Measurements from ENCODE around the gene CORO7.

The CORO7 gene

DNA sequence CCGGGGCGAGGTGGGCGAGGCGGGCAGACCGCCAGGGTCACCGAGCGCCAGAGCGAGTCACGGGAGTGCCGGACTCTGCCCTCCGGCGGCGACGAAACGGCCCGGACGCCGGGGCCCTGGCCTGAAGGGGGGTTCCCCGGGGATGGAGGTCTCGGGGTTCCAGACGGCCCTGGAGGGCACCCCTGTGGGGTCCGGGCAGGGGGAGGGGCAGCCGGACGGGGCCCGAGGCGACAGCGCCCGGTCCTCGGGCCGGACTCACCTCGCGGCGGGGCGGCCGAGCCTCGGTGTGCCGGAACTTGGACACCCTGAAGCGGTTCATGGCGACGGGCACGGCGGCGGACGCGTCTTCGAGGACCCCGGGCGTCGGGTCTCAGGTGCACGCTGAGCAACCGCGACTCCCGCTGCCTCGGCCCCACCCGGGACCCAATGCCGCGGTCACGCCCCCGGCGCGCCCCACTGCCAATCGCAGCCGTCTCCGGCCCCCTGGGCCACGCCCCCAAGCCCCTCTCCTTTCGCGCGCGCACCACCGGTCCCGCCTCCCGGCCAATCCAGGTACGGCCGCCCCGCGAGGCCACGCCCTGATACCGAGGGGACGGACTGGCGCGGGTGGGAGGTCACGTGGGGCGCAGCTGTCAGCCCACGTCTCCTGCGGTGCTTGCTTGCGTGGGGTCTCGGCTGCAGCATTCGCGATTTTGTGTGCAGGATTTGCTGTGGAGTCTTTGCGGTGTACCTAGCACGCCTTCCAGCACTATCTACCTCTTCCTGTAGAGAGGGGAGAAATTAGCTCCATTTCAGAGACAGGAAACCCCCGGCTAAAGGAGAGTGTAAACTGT, at the start of gene CORO7:
TSS of gene CORO7 (minus strand) at position 397 of the 833 bp plus-strand sequence. CDS start at position 319, 78 bp downstream.
- peak; percentile 99 for DNase-seq

DNA sequence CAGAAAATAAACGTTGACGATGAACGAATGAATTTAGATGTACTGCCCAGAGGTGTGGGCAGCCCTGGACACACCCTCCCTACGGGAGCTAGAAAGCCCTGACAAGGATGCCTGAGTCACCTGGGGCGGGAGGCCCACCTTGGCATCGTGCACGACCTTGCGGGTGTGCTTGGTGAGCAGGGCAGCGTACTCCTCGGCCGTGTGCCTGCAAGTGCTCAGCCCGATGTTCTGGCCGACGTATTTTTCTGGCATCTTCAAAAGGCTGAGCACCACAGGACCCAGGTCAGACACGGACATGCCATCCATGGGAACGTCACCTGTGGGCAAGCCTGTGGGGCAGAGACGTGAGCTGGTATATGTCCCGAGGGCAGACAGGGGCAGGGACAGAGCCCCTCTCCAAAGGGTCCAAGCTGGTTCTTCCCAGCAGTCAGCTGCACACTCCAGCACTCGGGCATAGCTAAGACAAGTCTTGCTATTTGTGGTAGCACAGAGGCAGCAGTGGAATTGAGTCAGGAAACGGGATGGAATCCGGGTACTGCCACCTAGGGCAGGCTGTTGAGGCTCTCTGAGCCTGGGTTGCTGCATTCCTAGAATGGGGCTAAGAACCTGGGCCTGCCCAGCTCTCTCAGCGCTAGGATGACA, 47.2 kb upstream of the CORO7 start:
- no peak for DNase-seq

DNA sequence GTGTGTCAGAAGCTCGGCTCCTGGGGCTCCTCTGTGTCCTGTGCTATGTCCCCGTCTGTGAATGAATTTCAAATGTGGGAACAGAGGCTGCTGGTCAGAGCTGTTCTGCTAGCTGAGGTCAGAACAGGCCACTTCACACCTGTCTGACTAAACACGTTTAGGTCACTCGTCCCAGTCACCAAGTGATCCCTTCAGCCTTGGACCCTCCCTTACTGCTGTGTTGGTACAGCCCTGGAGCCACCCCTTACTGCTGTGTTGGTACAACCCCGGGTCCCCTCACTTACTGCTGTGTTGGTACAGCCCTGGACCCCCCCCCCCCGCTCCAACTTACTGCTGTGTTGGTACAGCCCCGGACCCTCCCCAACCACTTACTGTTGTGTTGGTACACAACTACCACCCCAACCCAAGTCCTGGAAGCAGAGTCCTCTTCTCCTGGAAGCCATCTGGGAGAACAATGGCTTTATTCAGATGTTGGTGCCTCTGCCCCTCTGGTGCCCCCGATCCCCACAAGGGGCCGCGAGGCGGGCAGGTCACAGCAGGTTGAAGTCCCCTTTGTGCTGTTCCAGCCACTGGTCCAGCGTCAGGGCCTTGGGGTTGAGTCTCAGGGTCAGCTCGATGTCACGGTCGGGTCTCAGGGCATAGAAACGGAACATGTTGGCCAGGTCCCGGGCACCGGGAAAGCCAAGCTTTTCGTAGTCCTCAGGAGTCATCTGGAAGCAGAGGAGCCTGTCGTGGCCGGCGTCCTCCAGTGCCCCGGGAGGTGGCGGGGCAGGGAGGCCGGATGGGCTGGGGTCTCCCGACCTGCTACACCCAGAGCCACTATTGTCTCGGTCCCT, 45.1 kb upstream of the CORO7 start:
- DNase-seq: no peak

DNA sequence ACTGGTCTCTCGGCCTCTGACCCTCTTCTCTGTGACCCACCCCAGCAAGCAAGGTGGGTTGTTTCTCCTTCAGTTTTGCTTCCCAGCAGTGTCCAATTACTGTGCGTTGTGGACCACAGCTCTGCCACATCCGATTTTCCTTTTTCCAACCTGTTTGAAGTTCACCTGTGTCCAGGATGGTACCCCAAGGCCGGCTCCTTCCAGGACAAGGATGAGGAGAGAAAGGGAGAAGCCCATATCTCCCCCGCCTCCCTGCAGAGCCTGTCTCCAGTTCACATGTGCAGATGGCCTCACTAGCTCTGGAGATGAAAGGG, 44.5 kb upstream of the CORO7 start:
- DNase-seq: no peak

DNA sequence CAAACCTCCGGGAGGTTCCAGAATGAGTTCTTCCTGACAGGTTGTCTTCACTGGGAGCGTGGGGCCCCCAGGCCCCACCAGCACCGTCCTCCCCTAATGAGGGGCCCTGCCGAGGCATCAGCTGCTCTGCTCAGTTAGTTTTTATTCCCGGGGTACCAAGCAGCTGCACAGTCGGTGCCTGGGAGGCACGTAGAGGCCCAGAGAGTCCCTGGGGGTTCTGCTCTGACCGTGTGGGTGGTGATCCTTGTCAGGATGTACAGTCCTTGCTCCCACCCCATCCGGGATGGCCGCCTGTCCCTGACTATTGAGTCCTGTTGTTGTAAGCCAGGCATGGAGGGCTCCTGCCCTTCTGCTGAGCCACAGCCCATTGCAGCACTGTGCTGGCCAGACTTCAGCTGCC, 39.6 kb upstream of the CORO7 start:
- no peak for DNase-seq

DNA sequence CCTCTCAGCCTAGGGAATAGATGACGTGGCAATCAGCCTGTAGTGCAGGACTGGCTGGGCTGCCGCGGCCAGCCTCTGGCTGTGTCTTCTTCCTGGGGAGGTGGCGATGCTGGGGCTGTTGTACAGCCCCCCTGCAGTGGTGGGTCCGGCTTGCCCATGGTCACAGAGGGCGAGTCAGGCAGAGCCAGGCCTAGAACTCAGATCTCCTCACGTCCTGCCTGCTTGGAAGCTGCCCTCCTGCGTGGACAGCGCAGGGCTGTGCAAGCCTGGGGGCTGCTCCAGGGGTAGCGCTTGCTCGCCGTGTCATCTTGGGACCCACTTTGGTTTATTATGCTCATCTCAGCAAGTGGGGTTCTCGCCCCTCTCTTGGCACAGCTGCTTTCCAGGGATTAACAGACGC, 38.7 kb upstream of the CORO7 start:
- DNase-seq: no peak

DNA sequence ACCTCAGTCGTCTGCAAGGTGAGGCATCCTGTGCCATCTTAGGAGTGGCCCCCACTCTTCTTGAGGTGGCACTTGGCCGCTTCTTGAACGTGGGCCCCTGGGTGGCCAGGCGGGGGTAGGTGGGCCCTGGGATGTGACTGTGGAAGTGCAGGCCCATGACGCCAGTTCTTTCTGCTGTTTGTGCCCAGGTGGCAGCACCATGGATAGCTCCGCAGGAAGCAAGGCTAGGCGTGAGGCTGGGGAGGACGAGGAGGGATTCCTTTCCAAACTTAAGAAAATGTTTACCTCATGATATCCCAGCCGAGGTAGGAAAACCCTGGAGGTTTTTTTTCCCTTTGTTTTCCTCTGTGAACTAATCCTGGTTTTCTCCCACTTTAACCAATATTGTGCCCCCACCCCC, 38.2 kb upstream of the CORO7 start:
- DNase-seq: no peak

DNA sequence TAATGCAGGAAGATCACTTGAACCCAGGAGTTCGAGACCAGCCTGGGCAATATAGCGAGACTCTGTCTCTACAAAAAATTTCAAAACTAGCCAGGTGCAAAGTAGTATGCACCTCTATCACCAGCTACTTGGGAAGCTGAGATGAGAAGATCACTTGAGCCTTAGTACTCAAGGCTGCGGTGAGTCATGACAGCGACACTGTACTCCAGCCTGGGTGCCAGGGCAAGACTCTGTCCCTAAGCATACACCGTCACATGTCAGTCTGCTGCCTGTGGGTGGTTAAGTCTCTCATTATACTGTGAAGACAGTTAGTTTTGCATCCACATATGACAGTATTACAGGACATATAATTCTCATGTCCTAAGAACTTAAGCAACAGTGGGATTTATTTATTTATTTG, 36.3 kb upstream of the CORO7 start:
- no peak for DNase-seq

DNA sequence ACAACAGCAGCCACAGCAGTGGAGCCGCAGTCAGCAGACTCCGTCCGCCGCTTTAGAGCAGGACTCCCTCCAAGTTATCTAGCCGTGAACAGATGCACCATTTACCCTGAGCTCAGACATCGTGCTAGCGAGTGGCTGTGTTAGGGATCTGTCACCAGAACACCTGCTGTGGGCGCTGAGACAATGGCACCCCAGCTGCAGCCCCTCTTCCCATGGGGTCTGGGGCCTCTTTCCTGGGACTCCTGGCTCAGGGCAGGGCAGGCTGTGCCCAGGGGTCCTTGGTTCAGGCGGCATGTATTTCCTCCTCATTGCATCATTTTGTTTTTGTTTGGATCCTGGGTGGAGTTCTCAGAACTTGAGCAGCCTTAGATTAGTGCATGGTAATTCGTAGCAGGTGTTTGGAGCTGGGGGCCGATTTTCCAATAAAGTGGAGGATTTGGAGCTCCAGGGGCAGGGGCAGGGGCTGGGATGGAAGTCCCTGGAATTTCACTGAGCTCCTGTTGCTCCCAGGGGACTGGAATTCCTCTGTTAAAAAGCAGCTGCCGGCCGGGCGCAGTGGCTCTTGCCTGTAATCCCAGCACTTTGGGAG, 34.6 kb upstream of the CORO7 start:
- no peak for DNase-seq

DNA sequence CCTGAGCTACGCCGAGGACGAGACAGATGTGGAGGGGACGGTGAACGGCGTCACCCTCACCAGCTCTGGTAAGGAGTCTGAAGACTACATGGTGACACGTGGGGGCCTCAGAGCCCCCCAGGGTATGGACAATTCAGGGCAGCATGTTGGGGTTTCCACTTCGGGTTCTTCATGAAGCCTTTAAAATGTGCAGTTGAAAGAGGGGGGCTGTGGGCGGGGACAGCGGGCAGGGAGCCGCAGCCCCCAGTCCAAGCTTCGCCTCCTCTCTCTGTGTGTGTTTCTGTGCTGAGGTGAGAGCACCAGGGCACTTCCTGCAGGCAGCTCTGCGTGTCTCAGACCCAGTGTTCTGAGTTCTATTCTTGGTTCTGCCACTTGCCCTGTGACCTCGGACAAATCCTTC, 34.0 kb upstream of the CORO7 start:
- DNase-seq: no peak

DNA sequence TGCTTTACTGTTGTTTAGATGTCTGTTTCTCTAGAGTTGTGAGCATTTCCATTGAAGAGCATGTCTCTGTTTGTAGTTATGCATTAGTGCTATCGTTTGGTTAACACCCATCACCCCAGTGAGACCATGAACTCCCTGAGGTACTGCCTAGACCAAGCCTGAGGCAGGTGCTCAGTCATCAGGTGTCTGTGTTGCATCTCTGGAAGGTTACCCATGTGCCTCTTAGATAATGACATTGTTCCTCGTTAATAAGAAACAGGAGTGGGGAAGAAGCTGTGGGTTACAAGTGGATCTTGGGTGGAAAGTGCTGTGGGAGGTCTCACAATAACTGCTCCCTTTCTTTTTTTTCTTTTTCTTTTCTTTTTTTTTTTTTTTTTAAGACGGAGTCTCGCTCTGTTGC, 27.6 kb upstream of the CORO7 start:
- DNase-seq: no peak

DNA sequence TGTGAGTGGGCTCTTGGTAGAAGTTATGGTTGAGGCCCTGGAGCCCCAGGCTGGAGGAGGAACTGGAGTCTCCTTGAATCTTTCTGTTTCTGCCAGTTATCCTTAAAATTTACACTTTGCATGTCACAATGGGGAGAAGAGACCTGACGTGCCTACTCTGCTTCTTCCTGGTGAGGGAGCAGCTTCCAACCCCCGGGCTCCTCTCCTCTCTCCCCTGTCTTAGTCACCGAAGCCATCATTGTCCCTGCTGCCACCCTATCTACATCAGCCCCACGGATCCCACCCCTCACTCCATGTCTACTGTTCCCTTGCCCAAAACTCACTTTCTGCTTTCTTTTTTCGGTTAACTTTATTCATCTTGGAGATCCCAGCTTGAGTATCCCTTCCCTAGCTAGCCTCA, 26.9 kb upstream of the CORO7 start:
- no peak for DNase-seq

DNA sequence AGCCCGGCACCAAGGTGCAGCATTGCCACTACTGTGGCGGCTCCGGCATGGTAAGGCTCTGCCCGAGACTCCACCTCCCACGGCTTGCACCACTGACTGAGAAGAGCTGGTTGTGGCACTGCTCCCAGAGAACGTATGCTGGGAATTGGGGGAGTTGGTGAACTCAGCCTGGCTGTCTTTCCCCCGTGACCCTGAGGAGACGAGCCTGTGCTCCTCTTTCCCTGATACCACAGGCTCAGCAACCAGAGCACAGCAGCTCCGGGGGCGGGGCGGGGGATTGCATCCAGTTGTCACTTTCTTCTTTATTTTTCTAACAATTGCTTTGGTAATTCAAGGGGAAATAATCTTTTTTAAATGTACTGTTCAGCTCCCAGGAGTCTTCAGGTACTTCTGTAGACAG, 26.0 kb upstream of the CORO7 start:
- DNase-seq: no peak

DNA sequence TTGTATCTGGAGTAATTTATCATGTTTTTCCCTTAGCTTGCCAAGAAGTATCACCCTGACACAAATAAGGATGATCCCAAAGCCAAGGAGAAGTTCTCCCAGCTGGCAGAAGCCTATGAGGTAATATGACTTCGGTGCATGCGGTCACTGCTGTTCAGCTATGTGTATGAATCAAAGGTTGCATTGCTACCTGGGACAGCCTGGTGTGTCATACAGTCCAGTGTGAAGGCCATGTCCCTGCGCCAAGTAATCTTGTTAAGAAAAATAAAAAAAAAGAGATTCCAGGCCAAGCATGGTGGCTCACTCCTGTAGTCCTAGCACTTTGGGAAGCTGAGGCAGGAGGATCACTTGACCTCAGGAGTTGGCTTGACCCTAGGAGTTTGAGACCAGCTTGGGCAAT, 21.0 kb upstream of the CORO7 start:
- DNase-seq: no peak

DNA sequence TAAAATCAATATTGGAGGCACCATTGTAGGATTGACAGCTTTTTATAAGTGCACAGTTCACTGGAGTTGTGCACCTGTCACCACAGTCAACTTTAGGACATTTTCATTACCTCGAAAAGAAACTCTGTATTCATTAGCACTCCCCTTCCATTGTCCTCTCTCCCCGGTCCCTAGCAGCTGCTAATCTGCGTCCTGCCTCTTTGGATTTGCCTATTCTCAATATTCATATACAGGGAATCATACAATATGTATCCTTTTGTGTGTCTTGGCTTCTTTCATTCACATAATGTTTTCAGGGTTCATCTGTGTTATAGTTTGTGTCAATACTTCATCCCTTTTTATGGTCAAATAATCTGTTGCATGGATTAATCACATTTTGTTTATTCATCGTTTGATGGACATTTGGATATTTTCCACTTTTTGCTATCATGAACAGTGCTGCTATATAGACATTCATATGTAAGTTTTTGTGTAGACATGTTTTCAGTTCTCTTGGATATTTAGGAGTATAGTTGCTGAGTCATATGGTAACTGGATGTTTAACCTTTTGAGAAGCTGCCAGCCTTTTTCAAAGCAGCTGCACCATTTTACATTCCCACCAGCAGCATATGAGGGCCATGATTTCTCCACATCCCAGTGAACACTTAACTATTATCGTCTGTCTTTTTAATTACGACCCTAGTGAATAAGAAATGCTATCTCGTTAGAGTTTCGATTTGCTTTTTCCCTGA, 19.1 kb upstream of the CORO7 start:
- no peak for DNase-seq

DNA sequence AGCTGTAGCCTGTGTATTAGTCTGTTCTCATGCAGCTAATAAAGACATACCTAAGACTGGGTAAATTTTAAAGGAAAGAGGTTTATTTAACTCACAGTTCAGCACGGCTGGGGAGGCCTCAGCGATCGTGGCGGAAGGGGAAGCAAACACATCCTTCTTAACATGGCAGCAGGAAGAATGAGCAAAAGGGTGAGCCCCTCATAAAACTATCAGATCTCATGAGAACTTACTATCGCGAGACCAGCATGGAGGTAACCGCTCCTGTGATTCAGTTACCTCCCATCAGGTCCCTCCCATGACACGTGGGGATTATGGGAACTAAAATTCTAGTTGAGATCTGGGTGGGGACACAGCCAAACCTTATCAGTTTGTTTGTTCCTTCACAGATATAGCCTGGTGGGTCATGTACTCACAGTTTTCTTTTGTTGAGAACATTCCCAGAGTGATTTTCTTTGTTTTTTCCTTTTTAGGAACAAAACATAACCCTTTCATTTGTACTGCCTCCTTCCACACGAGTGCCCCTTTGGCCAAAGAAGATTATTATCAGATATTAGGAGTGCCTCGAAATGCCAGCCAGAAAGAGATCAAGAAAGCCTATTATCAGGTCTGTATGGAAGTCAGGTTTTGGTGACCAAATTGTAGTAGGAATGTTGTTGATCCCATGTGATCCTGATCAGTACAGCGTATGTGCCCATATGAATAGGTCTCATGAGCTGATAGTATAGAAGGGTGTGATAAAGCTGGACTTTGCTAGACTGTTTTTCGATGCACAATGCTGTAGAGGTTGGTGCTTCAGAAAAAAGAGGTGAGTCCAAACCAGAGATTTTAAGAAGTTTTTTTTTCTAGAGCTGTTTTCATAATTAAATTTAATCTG, 17.8 kb upstream of the CORO7 start:
- DNase-seq: no peak

DNA sequence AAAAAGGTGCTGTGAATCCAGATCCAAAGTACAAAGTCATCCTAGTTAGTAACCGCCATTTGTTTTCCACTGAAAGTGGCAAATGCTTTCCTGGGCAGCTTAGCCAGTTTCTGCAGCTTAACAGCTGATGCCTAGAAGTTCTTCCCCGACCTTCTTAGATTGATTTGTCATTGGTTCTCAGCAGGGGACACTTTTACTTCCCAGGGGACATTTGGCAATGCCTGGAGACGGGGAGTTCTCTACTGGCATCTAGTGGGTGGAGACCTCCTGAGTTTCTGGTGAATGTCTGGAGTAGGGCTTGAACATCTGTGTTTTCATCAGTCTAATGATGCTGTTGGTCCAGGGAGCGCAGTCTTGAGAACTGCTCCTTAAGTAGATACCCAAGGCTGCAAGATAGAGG, 16.8 kb upstream of the CORO7 start:
- DNase-seq: no peak

DNA sequence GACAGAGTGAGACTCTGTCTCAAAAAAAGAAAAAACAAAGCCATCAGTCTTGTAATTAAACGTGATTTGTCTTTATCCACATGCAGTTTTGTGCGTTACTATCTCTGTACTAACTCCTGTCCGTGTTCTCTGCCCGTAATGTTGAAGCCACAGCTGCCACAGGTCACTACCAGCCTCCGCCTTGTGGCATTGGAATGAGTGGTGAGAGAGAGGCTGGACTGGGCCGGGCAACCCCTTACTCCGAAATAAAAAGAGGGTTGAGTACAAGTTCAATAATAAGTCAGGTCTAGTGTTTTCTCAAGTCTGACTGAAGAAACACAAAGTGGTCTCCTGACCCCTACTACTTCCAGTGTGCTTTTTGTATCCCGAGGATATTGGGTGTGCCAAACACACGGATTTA, 14.6 kb upstream of the CORO7 start:
- no peak for DNase-seq

DNA sequence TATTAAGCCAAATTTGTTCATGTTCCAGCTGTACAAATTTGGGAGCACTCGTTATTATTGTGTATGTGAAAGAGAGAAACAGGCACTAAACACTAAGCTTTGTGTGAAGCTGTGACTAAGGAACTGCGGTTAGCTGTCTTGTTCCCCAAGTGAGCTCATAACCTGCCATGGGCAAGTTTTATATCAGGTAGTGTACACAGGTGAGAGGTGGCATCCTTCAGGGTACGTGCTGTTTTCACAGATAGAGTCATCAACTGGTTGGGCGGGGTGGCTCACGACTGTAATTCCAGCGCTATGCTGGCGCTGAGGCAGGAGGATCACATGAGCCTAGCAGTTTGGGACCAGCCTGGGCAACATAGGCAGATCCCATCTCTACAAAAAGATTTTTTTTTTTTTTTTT, 12.1 kb upstream of the CORO7 start:
- DNase-seq: no peak

DNA sequence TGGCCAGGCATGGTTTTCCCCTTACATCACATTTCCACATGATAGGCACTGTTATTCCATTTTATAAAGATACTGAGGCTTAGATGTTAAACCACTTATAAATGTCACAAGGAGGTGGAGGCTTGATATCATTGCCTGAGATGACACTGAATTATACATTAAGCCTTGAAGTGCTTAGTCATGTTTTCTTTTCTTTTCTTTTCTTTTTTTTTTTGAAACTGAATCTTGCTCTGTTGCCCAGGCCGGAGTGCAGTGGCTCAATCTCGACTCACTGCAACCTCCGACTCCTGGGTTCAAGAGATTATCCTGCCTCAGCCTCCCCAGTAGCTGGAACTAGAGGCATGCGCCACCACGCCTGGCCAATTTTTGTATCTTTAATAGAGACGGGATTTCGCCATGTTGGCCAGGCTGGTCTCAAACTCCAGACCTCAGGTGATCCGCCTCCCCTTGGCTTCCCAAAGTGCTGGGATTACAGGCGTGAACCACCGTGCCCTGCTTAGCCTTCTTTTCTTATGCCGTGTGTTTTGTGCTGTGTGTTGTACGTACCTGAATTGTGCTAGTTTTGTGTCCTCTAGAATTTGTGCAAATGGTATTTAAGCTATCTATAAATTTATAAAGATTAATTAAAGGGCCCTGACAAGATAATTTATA, 10.5 kb upstream of the CORO7 start:
- no peak for DNase-seq

DNA sequence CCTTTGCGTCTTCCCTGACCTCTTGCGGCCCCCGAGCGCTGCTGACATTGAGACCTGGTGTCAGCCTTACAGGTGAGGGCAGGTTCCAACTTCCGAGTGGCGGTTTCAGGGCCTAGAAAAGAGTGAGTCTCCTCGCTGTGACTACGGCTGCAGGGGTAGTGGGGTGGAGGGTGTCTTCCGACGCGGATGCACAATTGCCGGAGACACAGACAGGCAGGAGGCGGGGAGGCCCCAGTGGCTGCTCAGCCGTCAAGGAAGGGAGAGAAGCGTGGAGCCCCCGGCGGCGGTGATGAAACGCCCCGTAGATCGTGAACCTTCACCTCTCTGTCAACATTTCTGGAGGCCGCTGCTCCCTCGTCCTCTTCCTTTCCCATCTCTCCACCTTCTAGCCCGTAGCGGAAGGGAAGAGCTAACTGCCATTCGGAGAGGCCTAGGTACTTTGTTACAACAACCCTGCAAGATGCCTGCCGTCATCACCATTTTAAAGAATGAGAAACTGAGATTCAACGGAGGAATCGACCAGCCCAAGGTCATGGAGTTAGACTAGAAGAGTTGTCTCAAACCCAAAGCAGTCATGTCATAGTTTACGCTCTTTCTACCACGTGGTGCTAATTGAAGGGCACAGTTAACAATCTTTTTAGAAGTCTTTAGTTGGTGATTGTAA, 9.8 kb upstream of the CORO7 start:
- no peak for DNase-seq

Measured in activated naive CD4-positive, alpha-beta T cell treated with anti-CD3 and anti-CD28 coated beads, Interleukin-2, amount 50 U/mL, for 16 hours (primary cell).